Muscle layer of colon (tissue), 2 donors: ENCODE measurements around the gene AKAP1.
"Not testable (repeated sequence)": the region's sequence is repeated elsewhere in the genome, so short reads cannot be mapped to it uniquely, and the experiment has no call there.

Experiments used
- H3K27ac ChIP-seq: one replicate; pipeline ENCODE4 v1.7.0; 2013; ENCODE audit warnings: low read depth, mild to moderate bottlenecking, low read length, moderate library complexity
- H3K27me3 ChIP-seq, 2 donors: one replicate each; pipeline ENCODE4 v1.7.0; 2013; ENCODE audit warnings: low read length in 2 of 2, mild to moderate bottlenecking in 2 of 2; ENCODE audit not compliant: insufficient read depth in 2 of 2, control insufficient read depth in 1 of 2
- H3K36me3 ChIP-seq: one replicate; pipeline ENCODE4 v1.7.0; 2013; ENCODE audit warnings: mild to moderate bottlenecking, low read length; ENCODE audit not compliant: insufficient read depth
- H3K4me1 ChIP-seq: one replicate; pipeline ENCODE4 v1.7.0; 2013; ENCODE audit warnings: mild to moderate bottlenecking, low read length; ENCODE audit not compliant: insufficient read depth
- H3K4me3 ChIP-seq, 2 donors: one replicate each; pipeline ENCODE4 v1.7.0; 2013; ENCODE audit warnings: low read length in 2 of 2, low read depth in 1 of 2, mild to moderate bottlenecking in 1 of 2, moderate library complexity in 1 of 2
- H3K9ac ChIP-seq: one replicate; pipeline ENCODE4 v1.7.0; 2013; ENCODE audit warnings: low read length
- H3K9me3 ChIP-seq: one replicate; pipeline ENCODE4 v1.7.0; 2013; ENCODE audit warnings: mild to moderate bottlenecking, low read length
- donor health status: abdominal sarcoma.
- donor health status: Adenocarcinoma of cecum.

Gene AKAP1

GRCh38 chr17:57092779-57093178, 7.7 kb downstream of the AKAP1 start:
- no peak overlapping the region for H3K4me3 ChIP-seq
- peaks cover 4% of the 10 kb centered on the region for H3K36me3 ChIP-seq
- peaks cover 86% of the 10 kb centered on the region for H3K4me1 ChIP-seq
- H3K9me3 ChIP-seq, result no peaks in the 10 kb centered on the region
- H3K27ac ChIP-seq, result peak overlapping the region; percentile 81
- H3K27me3 ChIP-seq, result no peaks in the 10 kb centered on the region
- H3K9ac ChIP-seq, result no peak overlapping the region

- Histone ChIP-seq H3K27me3 (no peaks in the 10 kb centered on the region), H3K4me1 (peaks cover 75% of the 10 kb centered on the region), H3K9ac (no peak overlapping the region), H3K36me3 (peaks cover 4% of the 10 kb centered on the region), H3K4me3 (no peak overlapping the region), H3K9me3 (no peaks in the 10 kb centered on the region), H3K27ac (peak overlapping the region; percentile 0)
These were observed 11.6 kb downstream of the AKAP1 start for GRCh38 chr17:57096472-57097202.

- Histone ChIP-seq H3K36me3 (peaks cover 4% of the 10 kb centered on the region), H3K9ac (peak overlapping the region; percentile 40), H3K27ac (peak overlapping the region; percentile 71), H3K4me3 (no peak overlapping the region), H3K9me3 (no peaks in the 10 kb centered on the region), H3K4me1 (peaks cover 62% of the 10 kb centered on the region), H3K27me3 (no peaks in the 10 kb centered on the region)
These were observed 12.9 kb downstream of the AKAP1 start for GRCh38 chr17:57097832-57098421.

- H3K36me3 ChIP-seq, result peaks cover 4% of the 10 kb centered on the region
- no peaks in the 10 kb centered on the region for H3K27me3 ChIP-seq
- no peaks in the 10 kb centered on the region for H3K9me3 ChIP-seq
- peak overlapping the region; percentile 45 for H3K27ac ChIP-seq
- no peak overlapping the region for H3K9ac ChIP-seq
- peaks cover 51% of the 10 kb centered on the region for H3K4me1 ChIP-seq
- no peak overlapping the region for H3K4me3 ChIP-seq
These were observed 14.1 kb downstream of the AKAP1 start for GRCh38 chr17:57099165-57099564.

- Histone ChIP-seq H3K27ac (no peak overlapping the region), H3K9me3 (no peaks in the 10 kb centered on the region), H3K4me1 (peaks cover 49% of the 10 kb centered on the region), H3K36me3 (peaks cover 14% of the 10 kb centered on the region), H3K27me3 (no peaks in the 10 kb centered on the region), H3K9ac (no peak overlapping the region), H3K4me3 (no peak overlapping the region)
These were observed 17.1 kb downstream of the AKAP1 start for GRCh38 chr17:57102122-57102521.

GRCh38 chr17:57102660-57103059, 17.6 kb downstream of the AKAP1 start:
- not testable (repeated sequence) for H3K27me3 ChIP-seq, H3K9me3 ChIP-seq, H3K9ac ChIP-seq, H3K27ac ChIP-seq, H3K4me3 ChIP-seq
- peaks cover 49% of the 10 kb centered on the region for H3K4me1 ChIP-seq
- peaks cover 15% of the 10 kb centered on the region for H3K36me3 ChIP-seq

- peaks cover 48% of the 10 kb centered on the region for H3K4me1 ChIP-seq
These were observed 19.6 kb downstream of the AKAP1 start for GRCh38 chr17:57104461-57105175.

GRCh38 chr17:57105591-57105990, 20.5 kb downstream of the AKAP1 start:
- H3K4me3 ChIP-seq, result no peak overlapping the region
- H3K9ac ChIP-seq, result no peak overlapping the region
- H3K27ac ChIP-seq, result no peak overlapping the region
- no peaks in the 10 kb centered on the region for H3K27me3 ChIP-seq
- H3K4me1 ChIP-seq, result peaks cover 50% of the 10 kb centered on the region
- H3K36me3 ChIP-seq, result peaks cover 15% of the 10 kb centered on the region
- H3K9me3 ChIP-seq, result no peaks in the 10 kb centered on the region

More at GRCh38 chr17:57104461-57105175, 19.6 kb downstream of the AKAP1 start:
- peaks cover 15% of the 10 kb centered on the region for H3K36me3 ChIP-seq
- H3K4me3 ChIP-seq, result no peak overlapping the region
- H3K9me3 ChIP-seq, result no peaks in the 10 kb centered on the region
- no peaks in the 10 kb centered on the region for H3K27me3 ChIP-seq
- no peak overlapping the region for H3K9ac ChIP-seq
- H3K27ac ChIP-seq, result no peak overlapping the region

GRCh38 chr17:57106107-57106835, 21.2 kb downstream of the AKAP1 start:
- Histone ChIP-seq H3K4me1 (peaks cover 57% of the 10 kb centered on the region), H3K27ac (no peak overlapping the region), H3K27me3 (no peaks in the 10 kb centered on the region), H3K9me3 (no peaks in the 10 kb centered on the region), H3K9ac (no peak overlapping the region), H3K4me3 (no peak overlapping the region), H3K36me3 (peaks cover 16% of the 10 kb centered on the region)

- Histone ChIP-seq H3K27ac (no peak overlapping the region), H3K9me3 (no peaks in the 10 kb centered on the region), H3K27me3 (no peaks in the 10 kb centered on the region), H3K9ac (no peak overlapping the region), H3K36me3 (peaks cover 23% of the 10 kb centered on the region), H3K4me3 (no peak overlapping the region), H3K4me1 (peaks cover 64% of the 10 kb centered on the region)
These were observed 21.9 kb downstream of the AKAP1 start for GRCh38 chr17:57106836-57107497.
